DND-41 (cell line): ENCODE results near the gene TMC3.
A peak's percentile ranks its signal among the peaks of the same experiment; 100 is the strongest.

Experiments used
- ATAC-seq: fragments of 200-7000 bp; cut with Tn5 transposase; 3 replicates; pipeline ENCODE4 v1.9.1; 2021; ENCODE audit warnings: low read depth; ENCODE audit not compliant: insufficient read depth
- DNase-seq: peaks from one replicate; pipeline ENCODE4 v3.0.0-alpha.2; 2020
- H2AFZ ChIP-seq: 2 replicates; pipeline ENCODE4 v1.6.0; 2012; ENCODE audit warnings: low read depth, low read length
- H3K27ac ChIP-seq: 2 replicates; pipeline ENCODE4 v1.5.1; 2012; ENCODE audit warnings: low read length, inconsistent platforms
- H3K27me3 ChIP-seq: fragments of 200-600 bp; sonication (generic); 2 replicates; pipeline ENCODE4 v1.6.0; 2012; ENCODE audit warnings: low read length, mild to moderate bottlenecking, inconsistent platforms; ENCODE audit not compliant: insufficient read depth, poor library complexity
- H3K36me3 ChIP-seq: 2 replicates; pipeline ENCODE4 v1.5.1; 2012; ENCODE audit warnings: low read length, inconsistent platforms; ENCODE audit not compliant: insufficient read depth
- H3K4me1 ChIP-seq: 2 replicates; pipeline ENCODE4 v1.5.1; 2012; ENCODE audit warnings: mild to moderate bottlenecking, low read length; ENCODE audit not compliant: insufficient read depth
- H3K4me2 ChIP-seq: 2 replicates; pipeline ENCODE4 v1.6.0; 2012; ENCODE audit warnings: mild to moderate bottlenecking, moderate library complexity, low read length, inconsistent platforms; ENCODE audit not compliant: insufficient read depth
- H3K4me3 ChIP-seq, 2 experiments: fragments of 200-600 bp in 1 of 2; shearing (Covaris generic) in 1 of 2; 2 replicates each; pipeline ENCODE4 v1.5.1; 2012 to 2016; ENCODE audit warnings: inconsistent platforms in 2 of 2, low read length in 2 of 2, mild to moderate bottlenecking in 2 of 2, low read depth in 1 of 2, moderate library complexity in 1 of 2
- H3K79me2 ChIP-seq: 2 replicates; pipeline ENCODE4 v1.6.0; 2012; ENCODE audit warnings: low read length, inconsistent platforms; ENCODE audit not compliant: insufficient read depth
- H3K9ac ChIP-seq: 2 replicates; pipeline ENCODE4 v1.6.0; 2012; ENCODE audit warnings: low read depth, mild to moderate bottlenecking, inconsistent platforms, low read length, moderate library complexity
- H3K9me3 ChIP-seq: 2 replicates; pipeline ENCODE4 v1.5.1; 2012; ENCODE audit warnings: low read length, moderate library complexity, mild to moderate bottlenecking, inconsistent platforms; ENCODE audit not compliant: insufficient read depth, severe bottlenecking
- H4K20me1 ChIP-seq: 2 replicates; pipeline ENCODE4 v1.6.0; 2012; ENCODE audit warnings: low read length; ENCODE audit not compliant: insufficient read depth
- CTCF ChIP-seq: IDR thresholded peaks from 2 replicates; pipeline ENCODE4 v1.5.1; 2012; ENCODE audit warnings: borderline replicate concordance, low read length, moderate library complexity, mild to moderate bottlenecking; ENCODE audit not compliant: poor library complexity, severe bottlenecking; ENCODE audit errors: extremely low read depth
- EZH2 ChIP-seq: IDR thresholded peaks from 3 replicates; pipeline ENCODE4 v1.6.1; 2012; ENCODE audit warnings: borderline replicate concordance, low read depth, mild to moderate bottlenecking, moderate library complexity, low read length, inconsistent platforms; ENCODE audit not compliant: severe bottlenecking

TMC3 gene

GRCh38 chr15:81291916-81292522 lies 82.0 kb downstream of the TMC3 start:
- TF ChIP-seq EZH2 (no peak), CTCF (no peak)
- Histone ChIP-seq H3K9me3 (no peaks in the 10 kb centered on the region), H3K9ac (0 out of 2 replicates have a peak overlapping the region, but pooled peaks have one; percentile 49), H3K27ac (peak overlapping the region; percentile 99), H2AFZ (no peak overlapping the region), H3K36me3 (no peaks in the 10 kb centered on the region; the same call in 1 of the 2 replicates), H4K20me1 (no peaks in the 10 kb centered on the region), H3K4me2 (no peak overlapping the region), H3K79me2 (peaks cover 28% of the 10 kb centered on the region), H3K4me1 (peaks cover 63% of the 10 kb centered on the region), H3K27me3 (no peaks in the 10 kb centered on the region), H3K4me3 (no peak overlapping the region)
- ATAC-seq (no peak), DNase-seq (no peak)

GRCh38 chr15:81289910-81290309 lies 84.1 kb downstream of the TMC3 start:
- Histone ChIP-seq H3K27me3 (no peaks in the 10 kb centered on the region), H3K9ac (no peak overlapping the region), H3K79me2 (peaks cover 7% of the 10 kb centered on the region), H3K4me2 (no peak overlapping the region), H3K36me3 (no peaks in the 10 kb centered on the region), H4K20me1 (no peaks in the 10 kb centered on the region), H2AFZ (no peak overlapping the region), H3K4me1 (peaks cover 54% of the 10 kb centered on the region), H3K4me3 (no peak overlapping the region), H3K27ac (no peak overlapping the region), H3K9me3 (no peaks in the 10 kb centered on the region)
- DNase-seq, result no peak
- TF ChIP-seq CTCF (no peak), EZH2 (no peak)
- ATAC-seq, result no peak

DNA sequence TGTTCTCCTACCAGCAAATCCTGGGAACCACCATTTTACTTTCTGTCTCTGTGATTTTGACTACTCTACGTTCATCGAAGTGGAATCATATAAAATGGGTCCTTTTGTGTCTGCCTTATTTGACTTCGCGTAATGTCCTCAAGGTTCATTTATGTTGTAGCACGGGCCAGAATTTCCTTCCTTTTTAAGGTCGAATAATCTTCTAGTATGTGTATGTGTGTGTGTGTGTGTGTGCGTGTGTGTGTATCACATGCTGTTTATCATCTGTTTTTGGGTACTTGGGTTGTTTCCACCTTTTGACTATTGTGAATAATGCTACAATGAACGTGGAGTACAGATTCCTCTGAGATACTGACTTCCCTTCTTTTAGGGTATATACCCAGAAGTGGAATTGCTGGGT lies 85.4 kb downstream of the TMC3 start:
- no peak for ATAC-seq
- DNase-seq, result no peak
- Histone ChIP-seq H4K20me1 (no peaks in the 10 kb centered on the region), H3K4me3 (no peak overlapping the region), H3K36me3 (no peaks in the 10 kb centered on the region), H2AFZ (0 out of 2 replicates have a peak overlapping the region, but pooled peaks have one; percentile 17), H3K4me2 (no peak overlapping the region), H3K27me3 (no peaks in the 10 kb centered on the region), H3K9me3 (no peaks in the 10 kb centered on the region), H3K4me1 (peaks cover 41% of the 10 kb centered on the region), H3K79me2 (no peaks in the 10 kb centered on the region), H3K9ac (no peak overlapping the region), H3K27ac (no peak overlapping the region)
- TF ChIP-seq EZH2, result no peak
- TF ChIP-seq CTCF, result no peak
